Right lobe of liver (tissue), 4 donors: ENCODE results near the gene SOHLH2.

Experiments used
- CTCF ChIP-seq, 4 donors: fragments of 200-600 bp in 3 of 4; fragments of 450-650 bp in 1 of 4; IDR thresholded peaks; one replicate each; pipeline versions ENCODE4 v1.5.1 to v1.8.0; 2016 to 2022; ENCODE audit warnings: antibody characterized with exemption in 4 of 4, mild to moderate bottlenecking in 2 of 4
- POLR2A ChIP-seq: fragments of 450-650 bp; IDR thresholded peaks from one replicate; pipeline ENCODE4 v1.6.1; 2017; ENCODE audit warnings: antibody characterized with exemption, mild to moderate bottlenecking
- donor health status: DM: no; HTN: no; CAD: no.
- donor health status: DM: no; HTN: no; CAD: no.
- donor health status: DM: no; HTN: yes; CAD: no.

GRCh38 chr13:36132376-36132775 is 82.0 kb downstream of the SOHLH2 start:
- TF ChIP-seq CTCF (IDR thresholded peaks at IDR 0.05) = no peak
- no peak for TF ChIP-seq POLR2A
